Thoracic aorta (tissue), 2 donors: ENCODE data around the gene CYP2W1. TPM values are rescaled to one million over a fixed set of nuclear protein-coding genes. Genes with fewer than 3 reads are reported as not detected.

Experiments used
- ATAC-seq: fragments of 150-250 bp; one replicate; pipeline ENCODE4 v1.8.0; 2017; ENCODE audit warnings: low read depth; ENCODE audit not compliant: insufficient number of reproducible peaks, low FRiP score
- DNase-seq: peaks from one replicate; pipeline ENCODE4 v3.0.0-alpha.2; 2020; ENCODE audit warnings: low spot score
- H3K27ac ChIP-seq, 2 donors: fragments of 200-600 bp; sonication (generic); 1 replicate in 1 of 2; 2 replicates in 1 of 2; pipeline ENCODE4 v1.5.1; 2016; ENCODE audit warnings: mild to moderate bottlenecking in 2 of 2, moderate library complexity in 2 of 2
- H3K27me3 ChIP-seq: fragments of 200-600 bp; sonication (generic); replicated peaks from 2 replicates; pipeline ENCODE4 v1.6.0; 2016; ENCODE audit warnings: mild to moderate bottlenecking; ENCODE audit not compliant: insufficient read depth
- H3K36me3 ChIP-seq: fragments of 200-600 bp; sonication (generic); one replicate; pipeline ENCODE4 v1.5.1; 2016
- H3K4me1 ChIP-seq, 2 donors: fragments of 200-600 bp; sonication (generic); 1 replicate in 1 of 2; 2 replicates in 1 of 2; pipeline versions ENCODE4 v1.5.1 to v1.6.0; 2016; ENCODE audit warnings: low read depth in 2 of 2, mild to moderate bottlenecking in 1 of 2; ENCODE audit not compliant: control insufficient read depth in 1 of 2
- H3K4me3 ChIP-seq: fragments of 200-600 bp; sonication (generic); 2 replicates; pipeline ENCODE4 v1.5.1; 2016; ENCODE audit warnings: mild to moderate bottlenecking
- H3K9me3 ChIP-seq: fragments of 200-600 bp; sonication (generic); 2 replicates; pipeline ENCODE4 v1.5.1; 2016
- CTCF ChIP-seq: fragments of 200-600 bp; sonication (generic); IDR thresholded peaks from one replicate; pipeline ENCODE4 v1.5.1; 2019; ENCODE audit warnings: antibody characterized with exemption
- total RNA-seq, 2 donors: library from RNA; depleted of rRNA; stranded (reverse); fragments of >200 nt; gene quantifications; one replicate each; pipeline versions ENCODE4 v1.1.0 to v1.2.3, GENCODE V29; 2016

Gene CYP2W1
- total RNA-seq, 2 donors from 2014 or later, result not detected

GRCh38 chr7:949021-949934 is 33.7 kb upstream of the CYP2W1 start:
- DNase-seq, result no peak
- Histone ChIP-seq H3K27ac (no peak overlapping the region), H3K36me3 (no peaks in the 10 kb centered on the region), H3K27me3 (no peaks in the 10 kb centered on the region), H3K9me3 (no peaks in the 10 kb centered on the region), H3K4me1 (peaks cover 3 to 12% of the 10 kb centered on the region in 2 donors), H3K4me3 (no peak overlapping the region)
- TF ChIP-seq CTCF, result no peak
- ATAC-seq, result no peak

GRCh38 chr7:951881-952547 is 31.0 kb upstream of the CYP2W1 start:
- peaks cover 8 to 19% of the 10 kb centered on the region in 2 donors for H3K4me1 ChIP-seq
- ATAC-seq (no peak), DNase-seq (no peak)
- H3K27ac ChIP-seq, result no peak overlapping the region
- no peaks in the 10 kb centered on the region for H3K27me3 ChIP-seq
- H3K4me3 ChIP-seq, result no peak overlapping the region
- no peaks in the 10 kb centered on the region for H3K36me3 ChIP-seq
- TF ChIP-seq CTCF, result no peak
- H3K9me3 ChIP-seq, result no peaks in the 10 kb centered on the region

GRCh38 chr7:952548-953441 is 30.2 kb upstream of the CYP2W1 start:
- H3K27me3 ChIP-seq, result no peaks in the 10 kb centered on the region
- ATAC-seq, result no peak
- no peak for TF ChIP-seq CTCF
- no peaks in the 10 kb centered on the region for H3K9me3 ChIP-seq
- H3K4me3 ChIP-seq, result peak overlapping the region; percentile 87
- H3K36me3 ChIP-seq, result no peaks in the 10 kb centered on the region
- DNase-seq, result no peak
- H3K4me1 ChIP-seq, result peaks cover 8 to 19% of the 10 kb centered on the region in 2 donors
- H3K27ac ChIP-seq, result no peak overlapping the region

- H3K9me3 ChIP-seq, result no peaks in the 10 kb centered on the region
- ATAC-seq (no peak), DNase-seq (no peak)
- no peak overlapping the region for H3K27ac ChIP-seq
- peak overlapping the region; percentile 87 for H3K4me3 ChIP-seq
- peaks cover 8 to 19% of the 10 kb centered on the region in 2 donors for H3K4me1 ChIP-seq
- no peak for TF ChIP-seq CTCF
- H3K36me3 ChIP-seq, result no peaks in the 10 kb centered on the region
- H3K27me3 ChIP-seq, result no peaks in the 10 kb centered on the region
These were observed 29.2 kb upstream of the CYP2W1 start for GRCh38 chr7:953547-954327.
